Hematopoietic multipotent progenitor cell treated with erythropoietin and hydrocortisone succinate and interleukin-3 and kit ligand, for 8 days (in vitro differentiated cells): ENCODE results near the gene SMU1.
"Not testable (repeated sequence)": the region's sequence is repeated elsewhere in the genome, so short reads cannot be mapped to it uniquely, and the experiment has no call there.

Experiments used
- DNase-seq: peaks from one replicate; pipeline ENCODE4 v3.0.0-alpha.2; 2015

The SMU1 gene

GRCh38 chr9:33105504-33105903 is 29.0 kb upstream of the SMU1 start:
- no peak for DNase-seq

- DNase-seq = no peak
These were observed 27.9 kb upstream of the SMU1 start for GRCh38 chr9:33104401-33104800.

DNA sequence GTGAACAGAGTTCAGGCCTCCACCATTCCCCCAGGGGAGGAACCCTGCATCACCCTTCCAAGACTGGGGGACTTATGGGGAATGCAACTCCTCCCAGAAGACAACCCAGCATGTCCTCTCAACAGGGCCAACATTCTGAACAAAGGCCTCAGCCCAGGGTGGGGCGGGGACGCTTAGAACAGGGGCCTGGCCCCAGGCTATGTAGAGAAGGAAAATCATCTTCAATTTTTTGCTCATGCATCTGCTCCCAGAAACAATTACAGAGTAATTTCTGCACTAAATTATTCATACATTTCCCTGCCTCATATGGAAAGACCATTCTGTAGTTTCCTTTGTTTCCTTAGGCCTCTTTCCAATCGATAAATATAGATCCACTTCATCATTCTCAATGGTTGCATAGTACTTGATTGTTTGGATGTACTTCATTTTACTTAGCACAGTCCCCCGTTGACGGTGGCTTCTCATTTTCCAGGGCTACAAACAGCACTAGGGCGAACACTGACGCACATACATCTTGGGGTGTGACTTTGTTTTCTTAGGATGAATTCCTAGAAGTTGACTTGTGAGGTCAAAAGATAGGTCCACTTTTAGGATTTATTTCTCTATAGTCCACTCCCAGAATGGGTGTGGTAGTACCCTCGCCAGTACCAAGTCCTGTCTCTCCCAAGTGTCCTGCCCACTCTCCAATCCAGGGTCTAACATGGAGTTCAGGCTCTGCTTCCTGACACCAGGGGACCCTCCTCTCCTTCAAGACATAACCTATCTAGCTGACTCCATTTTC is 27.2 kb upstream of the SMU1 start:
- DNase-seq = no peak

DNA sequence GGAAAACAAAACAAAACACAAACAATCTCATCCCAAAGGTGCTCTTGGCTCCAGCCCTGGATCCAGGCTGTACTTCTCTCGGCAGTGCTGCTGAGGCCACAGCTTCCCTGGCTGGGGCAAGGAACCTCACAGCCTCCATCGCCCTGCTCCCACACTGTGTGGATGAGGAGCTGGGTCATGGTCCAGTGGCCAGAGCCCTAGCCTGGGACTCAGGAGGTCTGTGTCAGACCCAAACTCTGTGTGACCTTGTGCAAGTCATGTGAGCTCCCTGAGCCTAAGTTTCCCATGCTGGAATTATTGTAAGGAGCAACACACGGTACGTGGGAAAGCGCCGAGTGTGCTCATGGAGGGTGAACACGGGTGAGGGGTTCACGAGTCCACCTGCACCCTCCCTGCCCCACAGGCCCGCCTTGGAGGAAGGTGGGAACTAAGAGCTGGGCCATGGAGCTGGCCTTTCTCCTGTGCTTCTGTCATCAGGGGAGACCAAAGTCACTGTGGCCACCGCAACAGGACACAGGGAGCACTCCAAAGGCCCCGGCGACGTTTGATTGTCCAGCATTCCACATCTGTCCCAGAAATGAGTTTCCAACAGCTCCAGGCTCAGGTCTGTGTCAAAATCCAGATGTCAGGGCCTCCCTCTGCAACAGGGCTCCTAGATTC is 26.2 kb upstream of the SMU1 start:
- no peak for DNase-seq

DNA sequence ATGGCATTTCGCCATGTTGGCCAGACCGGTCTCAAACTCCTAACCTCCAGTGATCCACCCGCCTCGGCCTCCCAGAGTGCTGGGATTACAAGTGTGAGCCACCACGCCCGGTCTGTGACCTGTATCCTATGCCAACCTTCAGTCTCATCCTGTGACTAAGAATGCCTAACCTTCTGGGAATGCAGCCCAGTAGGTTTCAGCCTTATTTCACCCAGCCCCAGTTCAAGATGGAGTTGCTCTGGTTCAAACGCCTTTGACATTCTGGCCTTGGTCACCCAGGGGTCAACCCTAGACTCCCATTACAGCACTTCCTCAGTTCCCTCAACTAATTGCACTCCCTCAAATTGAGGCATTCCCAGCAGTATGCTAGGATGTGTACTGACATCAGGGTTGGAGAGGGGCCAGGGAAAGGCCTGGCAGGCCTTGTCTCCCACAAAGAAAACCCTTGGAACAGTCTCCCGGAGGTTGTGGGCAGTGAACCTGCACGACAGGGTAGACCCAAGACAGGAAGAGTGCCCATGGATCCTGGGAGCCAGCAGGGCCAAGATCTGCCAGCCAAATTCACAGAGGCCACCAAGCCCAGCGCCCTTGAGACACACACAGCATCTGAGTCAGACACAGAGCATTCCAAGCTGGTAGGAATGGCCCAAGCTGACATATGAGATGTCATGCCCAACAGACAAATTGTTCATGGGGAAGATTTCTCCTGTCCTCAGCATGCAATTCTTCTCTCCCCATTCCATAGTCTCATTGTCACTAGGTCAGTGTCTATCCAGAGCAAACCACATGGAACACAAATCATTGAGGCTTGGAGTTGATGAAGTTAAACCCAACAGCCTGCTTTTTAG is 24.9 kb upstream of the SMU1 start:
- no peak for DNase-seq

- DNase-seq = no peak
These were observed 23.3 kb upstream of the SMU1 start for GRCh38 chr9:33099754-33100153.

GRCh38 chr9:33097192-33097591 is 20.7 kb upstream of the SMU1 start:
- DNase-seq = no peak

GRCh38 chr9:33092634-33093033 is 16.2 kb upstream of the SMU1 start:
- DNase-seq = no peak

DNA sequence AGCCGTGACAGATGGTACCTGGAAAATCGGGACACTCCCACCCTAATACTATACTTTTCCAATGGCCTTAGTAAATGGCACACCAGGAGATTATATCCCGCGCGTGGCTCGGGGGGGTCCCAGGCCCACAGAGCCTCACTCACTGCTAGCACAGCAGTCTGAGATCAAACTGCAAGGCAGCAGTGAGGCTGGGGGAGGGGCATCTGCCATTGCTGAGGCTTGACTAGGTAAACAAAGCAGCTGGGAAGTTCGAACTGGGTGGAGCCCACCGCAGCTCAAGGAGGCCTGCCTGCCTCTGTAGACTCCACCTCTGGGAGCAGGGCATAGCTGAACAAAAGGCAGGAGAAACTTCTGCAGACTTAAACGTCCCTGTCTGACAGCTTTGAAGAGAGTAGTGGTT is 9.2 kb upstream of the SMU1 start:
- not testable (repeated sequence) for DNase-seq

DNA sequence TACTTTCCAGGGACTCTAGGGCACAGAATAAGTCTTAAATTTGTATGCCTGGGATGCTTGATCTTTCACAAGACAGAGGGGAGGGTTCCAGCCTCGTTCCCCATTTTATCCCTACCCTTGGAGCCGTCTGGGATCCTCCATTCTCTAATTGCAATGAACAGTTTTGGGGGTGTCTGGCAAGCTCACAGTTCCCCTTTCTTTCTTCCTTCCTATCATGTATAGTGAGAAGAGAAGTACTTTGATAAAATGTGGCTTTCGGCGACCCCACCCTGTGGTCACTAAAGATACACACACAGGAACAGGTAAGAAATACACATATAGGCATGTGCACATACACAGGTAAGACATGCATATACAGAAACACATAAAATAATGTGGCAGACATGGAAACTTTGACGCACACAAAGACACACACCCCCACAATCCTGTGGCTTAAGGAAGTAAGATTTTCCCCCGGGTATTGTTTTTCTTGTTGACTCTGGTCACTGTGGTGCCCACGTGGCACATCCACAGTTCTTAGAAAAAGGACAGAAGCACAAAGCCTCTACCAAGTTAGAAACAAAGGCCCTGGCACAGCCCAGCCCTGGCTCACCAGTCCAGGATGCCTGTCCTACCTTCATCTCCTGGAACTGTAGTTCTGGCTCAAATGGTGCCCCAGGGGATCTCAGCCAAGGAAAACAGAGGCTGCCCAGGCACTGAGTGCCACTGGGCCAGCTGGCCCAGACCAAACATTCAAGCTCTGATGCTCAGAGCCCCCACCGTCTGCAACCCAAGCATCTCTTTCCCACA is 6.3 kb upstream of the SMU1 start:
- DNase-seq = peak; percentile 23

- DNase-seq = no peak
These were observed 5.7 kb upstream of the SMU1 start for GRCh38 chr9:33082128-33082527.

DNA sequence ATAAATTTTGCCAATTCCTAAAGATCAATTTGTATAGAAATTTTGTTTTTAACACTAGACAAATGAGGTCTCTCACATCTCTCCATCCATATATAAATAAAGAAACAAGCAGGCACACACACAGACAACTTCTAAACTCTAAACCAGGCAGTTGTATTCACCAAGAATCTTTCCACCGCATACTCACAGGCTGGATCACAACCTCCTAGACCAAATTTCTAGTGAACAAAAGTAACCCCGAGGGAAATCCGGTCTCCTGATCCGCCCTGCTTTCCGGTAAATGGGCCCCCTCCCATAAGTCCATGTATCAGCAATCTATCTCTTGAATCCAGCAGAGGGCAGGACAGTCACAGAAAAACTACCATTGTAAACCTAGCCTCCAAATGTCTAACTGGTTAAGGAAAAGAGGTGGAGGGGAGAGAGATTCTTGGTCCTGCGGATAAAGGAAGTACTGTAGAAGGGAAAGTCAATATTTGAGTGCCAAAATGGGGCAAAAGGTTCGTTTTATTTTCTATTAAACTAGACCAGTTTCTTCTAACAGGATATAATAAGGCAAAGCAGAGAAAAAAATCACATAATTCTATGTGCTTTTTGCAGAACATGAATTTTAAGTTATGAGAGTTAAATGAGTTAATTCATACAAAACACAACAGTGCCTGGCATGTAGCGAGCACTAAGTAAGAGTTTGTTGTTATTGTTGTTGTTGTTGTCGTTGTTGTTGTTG is 4.8 kb upstream of the SMU1 start:
- peak; percentile 90 for DNase-seq

GRCh38 chr9:33080534-33080933 is 4.1 kb upstream of the SMU1 start:
- no peak for DNase-seq

GRCh38 chr9:33068991-33069390 is 7.5 kb downstream of the SMU1 start:
- no peak for DNase-seq

DNA sequence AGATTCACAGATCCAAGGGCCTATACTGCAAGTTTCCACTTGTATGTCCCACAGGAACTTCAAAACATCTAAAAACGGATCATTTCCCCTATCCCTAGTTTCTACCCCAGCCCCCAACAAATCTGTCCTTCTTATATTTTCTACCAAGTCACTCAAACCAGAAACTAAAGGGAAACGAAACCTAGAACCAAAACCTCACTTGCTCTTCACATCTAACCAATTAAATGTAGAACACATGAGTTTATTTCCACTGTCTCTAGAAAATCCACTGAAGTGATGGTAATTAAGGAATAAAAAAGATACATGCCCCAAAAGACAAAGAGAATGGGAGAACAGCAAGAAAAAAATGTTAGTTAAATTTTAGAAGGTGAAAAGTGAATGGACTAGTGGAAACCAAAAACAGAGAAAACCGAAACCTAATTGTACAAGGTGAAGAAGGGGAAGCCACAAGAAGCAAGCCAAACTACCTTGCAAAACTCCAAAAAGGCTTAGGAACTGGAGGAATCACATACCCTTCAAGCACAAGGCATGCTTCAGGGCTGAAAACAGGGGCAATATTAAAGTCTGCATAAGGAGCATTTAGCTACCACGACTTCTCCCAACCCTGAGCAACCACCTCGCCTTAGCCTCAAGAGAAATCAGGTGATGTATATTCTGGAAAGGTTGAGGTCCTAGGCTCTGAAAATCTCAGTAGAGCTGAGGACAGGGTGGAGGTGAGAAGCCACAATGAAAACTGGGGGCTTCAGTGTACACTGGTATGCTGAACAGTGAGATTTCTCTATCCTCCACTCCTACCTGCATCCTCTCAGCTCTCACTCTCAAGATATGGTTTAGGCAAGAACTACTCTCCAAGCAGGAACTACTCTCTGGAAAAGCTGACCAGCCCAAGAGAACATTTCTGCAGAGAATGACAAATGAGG is 11.1 kb downstream of the SMU1 start:
- DNase-seq = no peak

- no peak for DNase-seq
These were observed 25.3 kb downstream of the SMU1 start for GRCh38 chr9:33051144-33051543.

GRCh38 chr9:33049680-33050361 is 26.7 kb downstream of the SMU1 start:
- DNase-seq = no peak

DNA sequence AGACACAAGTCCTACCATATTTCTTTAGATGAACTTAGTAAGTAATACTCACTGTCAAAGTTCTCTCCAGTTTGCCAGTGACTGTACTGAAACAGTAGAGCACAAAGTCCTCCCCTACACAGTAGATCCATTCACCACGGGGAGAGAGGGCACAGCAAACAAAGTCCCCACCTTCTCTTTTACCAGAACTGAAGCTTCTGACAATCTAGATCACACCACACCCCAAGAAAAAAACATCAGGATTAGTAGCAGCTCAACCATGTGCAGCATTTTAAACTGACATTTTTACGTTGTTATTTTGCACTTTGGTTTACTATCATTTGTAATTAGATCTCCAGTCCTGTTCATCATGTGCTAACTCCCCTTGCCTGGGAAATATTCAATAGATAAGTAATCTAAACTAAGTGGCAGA is 28.4 kb downstream of the SMU1 start:
- DNase-seq = no peak

DNA sequence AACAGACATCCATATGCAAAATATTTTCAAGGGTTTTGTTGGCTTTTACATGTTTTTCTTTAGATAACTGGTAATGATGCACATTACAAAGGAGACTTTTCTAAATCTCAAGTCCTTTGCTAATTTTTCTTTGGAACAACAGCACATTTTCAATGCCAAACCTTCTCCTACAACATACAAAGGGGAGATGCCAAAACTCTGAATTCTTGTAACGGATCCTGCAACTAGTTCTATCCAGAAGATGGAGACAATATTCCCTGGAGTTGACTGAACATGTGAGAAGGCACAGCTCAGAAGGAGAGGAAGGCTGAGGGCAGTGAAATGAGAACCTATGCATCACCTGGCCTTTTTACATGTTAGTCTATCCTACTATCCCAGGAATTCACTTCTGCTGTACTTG is 30.4 kb downstream of the SMU1 start:
- DNase-seq = no peak

DNA sequence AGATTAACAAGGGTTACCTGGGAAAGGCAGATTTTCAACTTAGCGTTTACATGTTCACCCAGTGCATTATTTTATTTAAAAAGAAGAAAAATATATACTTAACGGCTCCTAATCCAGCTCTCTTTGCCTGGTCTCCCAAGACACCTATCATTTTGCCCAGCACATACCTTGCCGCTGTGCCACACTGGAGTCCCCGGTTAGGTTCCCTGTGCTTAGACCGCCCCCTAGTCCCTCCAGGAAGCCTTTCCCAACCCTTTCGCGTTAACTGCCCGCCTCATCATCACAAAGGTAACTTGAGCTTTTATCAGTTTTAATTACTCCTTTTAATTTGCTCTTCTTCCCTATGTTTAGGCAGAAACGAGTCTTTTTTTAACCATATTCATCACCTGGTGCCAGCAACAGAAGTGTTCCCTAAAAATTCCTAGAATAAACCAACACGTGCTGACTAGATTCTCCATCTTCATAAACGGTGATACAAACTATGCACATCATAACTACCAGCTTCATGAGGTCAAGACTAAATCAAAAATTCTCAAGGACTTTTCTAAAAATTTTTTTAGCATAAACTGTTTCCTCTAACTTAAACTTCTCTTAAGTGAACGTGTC is 31.7 kb downstream of the SMU1 start:
- peak; percentile 29 for DNase-seq
